ENCODE results near the gene UBE2O. TPM values are rescaled to one million over a fixed set of nuclear protein-coding genes. Genes with fewer than 3 reads are reported as not detected.

Gene UBE2O
- total and polyA plus RNA-seq, 2 donors from 2014 or later = 5.5 to 21.3 TPM

DNA sequence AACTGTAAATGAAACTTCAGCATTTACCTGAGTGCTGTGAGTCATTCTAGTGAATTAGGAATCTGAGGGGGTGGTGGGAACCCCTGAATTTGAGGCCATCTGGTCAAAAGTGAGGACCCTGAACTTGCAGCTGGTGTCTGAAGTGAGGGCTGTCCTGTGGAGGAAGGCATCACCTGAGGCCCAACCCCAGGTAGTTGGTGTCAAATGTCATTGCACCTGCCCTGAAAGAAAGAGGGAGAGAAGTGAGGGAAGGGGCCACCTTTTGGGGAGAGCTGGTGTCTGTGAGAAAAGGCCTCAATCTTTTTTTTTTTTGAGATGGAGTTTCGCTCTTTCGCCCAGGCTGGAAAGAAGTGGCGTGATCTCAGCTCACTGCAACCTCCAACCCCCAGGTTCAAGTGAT, 86.7 kb downstream of the UBE2O start:
- H3K9ac ChIP-seq (ENCODE audit: low read length in 3 of 3) = no peak overlapping the region
- no peaks in the 10 kb centered on the region for H3K27me3 ChIP-seq (ENCODE audit: control insufficient read depth, insufficient read depth, low read length)
- H3K4me3 ChIP-seq (ENCODE audit: low read length in 3 of 3) = no peak overlapping the region
- no peak for FAIRE-seq
- peaks cover 0 to 5% (median 3%) of the 10 kb centered on the region in 3 donors for H3K4me1 ChIP-seq (ENCODE audit: control insufficient read depth in 2 of 3, insufficient read depth in 2 of 3, low read depth in 1 of 3, low read length in 3 of 3)
- TF ChIP-seq, protein P1, sequence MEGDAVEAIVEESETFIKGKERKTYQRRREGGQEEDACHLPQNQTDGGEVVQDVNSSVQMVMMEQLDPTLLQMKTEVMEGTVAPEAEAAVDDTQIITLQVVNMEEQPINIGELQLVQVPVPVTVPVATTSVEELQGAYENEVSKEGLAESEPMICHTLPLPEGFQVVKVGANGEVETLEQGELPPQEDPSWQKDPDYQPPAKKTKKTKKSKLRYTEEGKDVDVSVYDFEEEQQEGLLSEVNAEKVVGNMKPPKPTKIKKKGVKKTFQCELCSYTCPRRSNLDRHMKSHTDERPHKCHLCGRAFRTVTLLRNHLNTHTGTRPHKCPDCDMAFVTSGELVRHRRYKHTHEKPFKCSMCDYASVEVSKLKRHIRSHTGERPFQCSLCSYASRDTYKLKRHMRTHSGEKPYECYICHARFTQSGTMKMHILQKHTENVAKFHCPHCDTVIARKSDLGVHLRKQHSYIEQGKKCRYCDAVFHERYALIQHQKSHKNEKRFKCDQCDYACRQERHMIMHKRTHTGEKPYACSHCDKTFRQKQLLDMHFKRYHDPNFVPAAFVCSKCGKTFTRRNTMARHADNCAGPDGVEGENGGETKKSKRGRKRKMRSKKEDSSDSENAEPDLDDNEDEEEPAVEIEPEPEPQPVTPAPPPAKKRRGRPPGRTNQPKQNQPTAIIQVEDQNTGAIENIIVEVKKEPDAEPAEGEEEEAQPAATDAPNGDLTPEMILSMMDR (IDR thresholded peaks at IDR 0.05; ENCODE audit: borderline replicate concordance, extremely low read depth, insufficient read depth) = no peak
- DNase-seq = no peak
- H3K9me3 ChIP-seq (ENCODE audit: control insufficient read depth in 2 of 3, insufficient read depth in 1 of 3, low read length in 3 of 3) = no peaks in the 10 kb centered on the region
- no peak overlapping the region for H3K27ac ChIP-seq (ENCODE audit: low read depth in 2 of 2, low read length in 2 of 2)
- H3K36me3 ChIP-seq (ENCODE audit: control insufficient read depth in 2 of 3, insufficient read depth in 3 of 3, low read length in 3 of 3) = no peaks in the 10 kb centered on the region
- intact Hi-C loops (cut with DNase I) = no loop called here

DNA sequence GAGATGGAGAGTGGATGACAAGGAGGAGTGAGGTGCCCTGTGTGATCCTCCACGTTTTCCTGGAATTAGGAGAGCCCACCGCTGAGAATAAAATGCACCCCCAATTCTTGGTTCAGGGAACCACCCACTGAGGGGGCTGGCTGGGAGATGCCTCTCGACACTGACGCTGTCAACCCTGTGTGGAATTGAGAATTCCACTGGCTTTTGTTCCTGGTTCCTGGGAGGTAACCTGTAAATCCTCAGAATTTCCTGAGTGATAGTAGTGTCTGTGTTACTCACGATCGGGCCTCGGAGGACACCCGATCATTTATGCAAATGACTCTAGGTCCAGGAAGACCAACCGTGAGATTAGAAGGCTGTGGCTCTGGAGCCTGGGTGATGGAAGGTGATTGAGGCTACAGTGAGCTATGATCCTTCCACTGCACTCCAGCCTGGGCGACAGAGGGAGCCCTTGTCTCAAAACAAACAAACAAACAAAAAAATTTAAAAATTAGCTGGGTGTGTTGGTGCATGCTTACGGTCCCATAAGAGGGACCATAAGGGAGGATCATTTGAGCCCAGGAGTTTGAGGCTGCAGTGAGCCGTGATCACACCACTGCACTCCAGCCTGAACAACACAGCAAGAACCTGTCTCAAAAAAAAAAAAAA, 87.6 kb downstream of the UBE2O start:
- no peak overlapping the region for H3K9ac ChIP-seq (ENCODE audit: low read length in 3 of 3)
- peaks cover 0 to 5% (median 3%) of the 10 kb centered on the region in 3 donors for H3K4me1 ChIP-seq (ENCODE audit: control insufficient read depth in 2 of 3, insufficient read depth in 2 of 3, low read depth in 1 of 3, low read length in 3 of 3)
- intact Hi-C loops (cut with DNase I) = no loop called here
- FAIRE-seq = no peak
- no peaks in the 10 kb centered on the region for H3K9me3 ChIP-seq (ENCODE audit: control insufficient read depth in 2 of 3, insufficient read depth in 1 of 3, low read length in 3 of 3)
- TF ChIP-seq, protein P1 (IDR thresholded peaks at IDR 0.05; ENCODE audit: borderline replicate concordance, extremely low read depth, insufficient read depth) = peak; percentile 32
- H3K27me3 ChIP-seq (ENCODE audit: control insufficient read depth, insufficient read depth, low read length) = no peaks in the 10 kb centered on the region
- DNase-seq = no peak
- H3K4me3 ChIP-seq (ENCODE audit: low read length in 3 of 3) = no peak overlapping the region
- H3K27ac ChIP-seq (ENCODE audit: low read depth in 2 of 2, low read length in 2 of 2) = no peak overlapping the region
- no peaks in the 10 kb centered on the region for H3K36me3 ChIP-seq (ENCODE audit: control insufficient read depth in 2 of 3, insufficient read depth in 3 of 3, low read length in 3 of 3)

DNA sequence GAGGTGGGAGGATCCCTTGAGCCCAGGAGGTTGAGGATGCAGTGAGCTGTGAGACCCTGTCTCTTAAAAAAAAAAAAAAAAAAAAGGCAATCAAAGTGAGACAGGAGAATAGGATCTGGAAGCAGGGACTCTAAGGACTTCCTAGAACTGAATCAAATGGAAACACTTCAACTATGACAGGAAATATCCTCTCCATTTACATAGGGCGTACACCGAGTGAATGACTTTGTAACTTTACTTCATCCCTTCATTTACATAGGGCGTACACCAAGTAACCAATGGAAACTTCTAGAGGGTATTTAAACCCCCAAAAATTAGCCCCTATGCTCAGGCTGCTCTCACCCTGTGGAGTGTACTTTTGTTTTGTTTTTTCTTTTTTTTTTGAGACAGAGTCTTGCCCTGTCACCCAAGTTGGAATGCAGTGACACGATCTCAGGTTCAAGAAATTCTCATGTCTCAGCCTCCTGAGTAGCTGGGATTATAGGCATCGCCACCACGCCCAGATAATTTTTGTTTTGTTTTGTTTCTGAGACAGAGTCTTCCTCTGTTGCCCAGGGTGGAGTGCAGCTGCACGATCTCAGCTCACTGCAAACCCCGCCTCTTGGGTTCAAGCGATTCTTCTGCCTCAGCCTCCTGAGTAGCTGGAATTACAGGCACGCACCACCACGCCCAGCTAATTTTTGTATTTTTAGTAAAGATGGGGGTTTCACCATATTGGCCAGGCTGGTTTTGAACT, 89.7 kb downstream of the UBE2O start:
- H3K27ac ChIP-seq (ENCODE audit: low read depth in 2 of 2, low read length in 2 of 2) = no peak overlapping the region
- no peak overlapping the region for H3K9ac ChIP-seq (ENCODE audit: low read length in 3 of 3)
- H3K27me3 ChIP-seq (ENCODE audit: control insufficient read depth, insufficient read depth, low read length) = no peaks in the 10 kb centered on the region
- no peaks in the 10 kb centered on the region for H3K9me3 ChIP-seq (ENCODE audit: control insufficient read depth in 2 of 3, insufficient read depth in 1 of 3, low read length in 3 of 3)
- intact Hi-C loops (cut with DNase I) = no loop called here
- DNase-seq (no peak), FAIRE-seq (no peak)
- H3K4me3 ChIP-seq (ENCODE audit: low read length in 3 of 3) = no peak overlapping the region
- H3K36me3 ChIP-seq (ENCODE audit: control insufficient read depth in 2 of 3, insufficient read depth in 3 of 3, low read length in 3 of 3) = no peaks in the 10 kb centered on the region
- TF ChIP-seq, protein P1 (IDR thresholded peaks at IDR 0.05; ENCODE audit: borderline replicate concordance, extremely low read depth, insufficient read depth) = no peak
- H3K4me1 ChIP-seq (ENCODE audit: control insufficient read depth in 2 of 3, insufficient read depth in 2 of 3, low read depth in 1 of 3, low read length in 3 of 3) = peaks cover 0 to 5% (median 0%) of the 10 kb centered on the region in 3 donors

All from kidney (tissue), 14 donors.